NCI-H69 (cell line): ENCODE results near the gene FCHSD2.
A peak's percentile ranks its signal among the peaks of the same experiment; 100 is the strongest.
"Not testable (repeated sequence)": the region's sequence is repeated elsewhere in the genome, so short reads cannot be mapped to it uniquely, and the experiment has no call there.

ENCODE experiments used
- DNase-seq: peaks from one replicate; lab custom pipeline; 2025; lab: John Stamatoyannopoulos, UW

Gene FCHSD2

GRCh38 chr11:73123892-73124291 lies 18.2 kb downstream of the FCHSD2 start:
- not testable (repeated sequence) for DNase-seq

GRCh38 chr11:73121692-73122091 lies 20.4 kb downstream of the FCHSD2 start:
- peak; percentile 16 for DNase-seq

- DNase-seq = no peak
These were observed 25.0 kb downstream of the FCHSD2 start for GRCh38 chr11:73117071-73117470.

GRCh38 chr11:73116636-73117035 lies 25.5 kb downstream of the FCHSD2 start:
- DNase-seq = no peak

- DNase-seq = no peak
These were observed 27.3 kb downstream of the FCHSD2 start for GRCh38 chr11:73114835-73115220.

GRCh38 chr11:73114110-73114834 lies 27.8 kb downstream of the FCHSD2 start:
- no peak for DNase-seq

GRCh38 chr11:73113426-73113825 lies 28.7 kb downstream of the FCHSD2 start:
- DNase-seq = no peak

GRCh38 chr11:73107597-73107996 lies 34.5 kb downstream of the FCHSD2 start:
- no peak for DNase-seq

- no peak for DNase-seq
These were observed 35.8 kb downstream of the FCHSD2 start for GRCh38 chr11:73106347-73106746.

GRCh38 chr11:73100578-73100977 lies 41.5 kb downstream of the FCHSD2 start:
- no peak for DNase-seq

GRCh38 chr11:73099512-73100266 lies 42.4 kb downstream of the FCHSD2 start:
- DNase-seq = no peak

- no peak for DNase-seq
These were observed 46.5 kb downstream of the FCHSD2 start for GRCh38 chr11:73095613-73096012.

GRCh38 chr11:73091521-73092305 lies 50.4 kb downstream of the FCHSD2 start:
- no peak for DNase-seq

GRCh38 chr11:73087730-73088129 lies 54.4 kb downstream of the FCHSD2 start:
- DNase-seq = no peak

GRCh38 chr11:73085189-73085875 lies 56.8 kb downstream of the FCHSD2 start:
- no peak for DNase-seq

GRCh38 chr11:73078631-73079030 lies 63.5 kb downstream of the FCHSD2 start:
- DNase-seq = no peak

- DNase-seq = no peak
These were observed 64.7 kb downstream of the FCHSD2 start for GRCh38 chr11:73077454-73077853.

- DNase-seq = no peak
These were observed 67.8 kb downstream of the FCHSD2 start for GRCh38 chr11:73074319-73074718.

GRCh38 chr11:73072935-73073481 lies 69.1 kb downstream of the FCHSD2 start:
- DNase-seq = peak; percentile 87

- DNase-seq = no peak
These were observed 71.5 kb downstream of the FCHSD2 start for GRCh38 chr11:73070653-73071052.

- DNase-seq = not testable (repeated sequence)
These were observed 80.2 kb downstream of the FCHSD2 start for GRCh38 chr11:73061857-73062424.
